Activated T-helper 1 cell treated with Interleukin-2 at 50 U/mL for 16 hours (primary cell): ENCODE measurements around the gene CD109.
"Not testable (repeated sequence)": the region's sequence is repeated elsewhere in the genome, so short reads cannot be mapped to it uniquely, and the experiment has no call there.

Experiments
- DNase-seq: peaks from one replicate; pipeline ENCODE4 v3.0.0-alpha.2; 2020; ENCODE audit warnings: low read depth

The CD109 gene

GRCh38 chr6:73688351-73688750 lies 7.7 kb upstream of the CD109 start:
- no peak for DNase-seq

DNA sequence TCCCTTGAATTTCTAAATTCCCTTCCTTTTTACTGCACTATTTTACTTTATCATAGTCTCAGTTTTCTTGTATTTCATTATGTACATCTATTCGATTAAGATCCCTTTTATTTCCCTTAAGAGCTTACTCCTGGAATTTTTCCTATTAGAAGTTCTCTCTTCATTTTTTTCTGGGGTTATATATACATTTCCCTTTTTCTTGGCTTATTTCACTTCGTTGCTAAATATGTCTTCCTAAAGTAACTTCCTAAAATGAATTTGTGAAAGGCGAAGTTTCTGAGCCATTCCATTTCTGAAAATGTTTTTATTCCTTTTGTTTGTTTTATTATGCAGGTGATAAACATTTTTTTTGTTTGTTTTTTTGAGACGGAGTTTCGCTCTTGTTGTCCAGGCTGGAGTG lies 5.9 kb upstream of the CD109 start:
- DNase-seq: no peak

DNA sequence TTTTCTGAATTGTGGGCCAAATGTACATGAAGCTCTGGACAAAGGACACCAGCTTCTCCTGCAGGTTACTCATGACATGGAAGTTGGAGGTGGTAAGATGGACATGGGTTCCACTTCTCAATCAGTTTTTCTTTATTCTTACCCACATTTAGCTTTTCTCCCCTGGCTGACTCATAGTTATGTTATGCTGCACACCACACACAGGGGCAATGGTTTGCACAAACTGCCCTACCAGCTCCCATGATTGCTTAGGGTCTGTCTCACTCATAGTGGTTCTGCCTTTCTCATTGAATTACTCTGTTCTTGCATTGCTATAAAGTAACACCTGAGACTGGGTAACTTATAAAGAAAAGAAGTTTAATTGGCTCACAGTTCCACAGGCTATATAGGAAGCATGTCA lies 4.5 kb upstream of the CD109 start:
- DNase-seq: no peak

- DNase-seq: no peak
Observed at GRCh38 chr6:73694711-73695411, 1.1 kb upstream of the CD109 start.

- no peak for DNase-seq
Observed at GRCh38 chr6:73696966-73697655, 1.1 kb downstream of the CD109 start.

- DNase-seq: no peak
Observed at GRCh38 chr6:73699676-73700459, 3.9 kb downstream of the CD109 start.

GRCh38 chr6:73702444-73702843 lies 6.4 kb downstream of the CD109 start:
- DNase-seq: no peak

DNA sequence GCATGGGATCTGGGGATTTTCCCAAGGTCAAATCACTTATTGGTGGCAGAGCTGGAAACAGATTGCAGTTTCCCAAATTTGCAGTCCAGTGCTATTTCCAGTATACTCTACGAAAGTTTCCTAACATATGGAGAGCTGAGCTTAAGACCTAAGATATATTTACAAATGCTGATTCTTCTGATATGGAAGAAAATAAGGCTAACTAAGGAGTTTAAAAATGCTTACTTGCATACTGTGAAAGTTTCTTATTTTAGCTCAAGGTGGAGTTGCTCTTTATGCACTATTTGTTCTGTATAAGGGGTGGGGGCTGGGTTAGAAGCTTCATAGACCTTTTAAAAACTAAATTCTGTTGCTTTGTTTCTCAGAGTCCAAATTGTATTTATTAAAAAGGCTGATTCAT lies 7.5 kb downstream of the CD109 start:
- DNase-seq: no peak

DNA sequence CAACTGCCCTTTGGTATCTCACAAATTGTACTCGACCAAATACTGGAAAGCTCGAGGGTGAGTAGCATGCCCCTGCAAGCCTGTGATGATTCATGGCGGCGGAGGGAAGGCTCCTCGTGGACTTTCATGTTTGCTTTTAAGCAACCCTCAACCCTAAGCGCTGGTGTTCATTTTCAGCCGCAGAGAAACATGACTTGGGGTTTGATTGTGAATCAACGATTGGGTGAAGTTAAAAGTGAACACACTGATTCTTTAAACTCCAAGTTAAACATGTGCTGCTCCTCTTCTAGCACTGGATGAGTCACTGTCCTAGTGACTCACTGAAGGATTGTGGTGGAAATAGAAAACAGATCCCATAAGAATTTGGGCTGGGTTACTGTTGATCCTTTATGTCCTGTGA lies 8.3 kb downstream of the CD109 start:
- no peak for DNase-seq

DNA sequence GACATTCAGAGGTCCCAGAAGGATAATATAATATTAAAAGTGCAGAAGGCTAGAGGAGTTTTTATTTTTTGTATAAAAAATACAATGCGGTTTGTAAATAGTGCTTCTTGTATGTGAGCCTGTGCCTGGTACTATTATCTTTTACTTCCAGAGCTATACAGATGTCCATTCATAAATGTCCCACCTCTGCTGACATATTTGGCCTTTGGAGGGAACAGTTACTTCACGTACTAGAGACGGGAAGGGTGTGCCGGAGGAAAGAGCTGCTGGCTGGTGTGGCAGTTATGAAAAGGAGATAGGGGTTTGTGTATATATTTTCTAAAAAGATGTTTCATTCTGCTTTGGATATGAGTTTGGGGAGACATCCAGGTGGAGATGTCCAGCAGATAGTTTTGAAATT lies 8.8 kb downstream of the CD109 start:
- no peak for DNase-seq

- DNase-seq: no peak
Observed at GRCh38 chr6:73706971-73707370, 11.0 kb downstream of the CD109 start.

DNA sequence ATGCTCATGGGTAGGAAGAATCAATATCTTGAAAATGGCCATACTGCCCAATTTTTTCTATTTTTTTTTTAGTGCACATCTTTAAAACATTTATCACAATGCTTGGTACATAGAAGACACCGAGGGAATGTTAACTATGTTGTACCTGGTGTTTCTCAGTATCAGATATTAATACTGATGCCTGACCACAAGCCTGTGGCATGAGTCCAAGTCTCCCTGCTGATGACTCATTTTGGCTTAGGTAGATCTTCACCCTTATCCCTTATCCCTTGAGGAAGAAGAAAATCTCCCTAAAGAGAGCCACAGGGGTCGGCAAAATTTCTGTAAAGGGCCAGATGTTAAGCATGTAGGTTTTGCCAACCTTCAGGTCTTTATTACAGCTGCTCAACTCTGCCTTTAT lies 14.5 kb downstream of the CD109 start:
- DNase-seq: no peak

DNA sequence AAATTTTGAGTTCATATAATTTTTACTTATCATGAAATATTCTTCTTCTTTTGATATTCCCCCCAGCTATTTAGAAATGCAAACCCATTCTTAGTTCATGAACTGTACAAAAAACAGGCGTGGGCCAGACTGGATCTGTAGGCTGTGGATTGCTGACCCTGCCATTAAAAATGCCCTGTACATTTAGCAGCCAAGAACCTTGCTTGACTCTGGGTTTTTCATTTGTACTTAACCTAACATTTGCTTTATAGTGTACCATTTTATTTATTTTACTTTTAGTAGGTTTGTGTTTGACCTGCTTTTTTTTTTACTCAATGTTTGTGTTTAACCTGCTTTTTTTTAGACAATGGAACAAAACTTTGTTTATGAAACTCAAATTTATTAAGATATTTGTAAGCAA lies 14.9 kb downstream of the CD109 start:
- DNase-seq: no peak

DNA sequence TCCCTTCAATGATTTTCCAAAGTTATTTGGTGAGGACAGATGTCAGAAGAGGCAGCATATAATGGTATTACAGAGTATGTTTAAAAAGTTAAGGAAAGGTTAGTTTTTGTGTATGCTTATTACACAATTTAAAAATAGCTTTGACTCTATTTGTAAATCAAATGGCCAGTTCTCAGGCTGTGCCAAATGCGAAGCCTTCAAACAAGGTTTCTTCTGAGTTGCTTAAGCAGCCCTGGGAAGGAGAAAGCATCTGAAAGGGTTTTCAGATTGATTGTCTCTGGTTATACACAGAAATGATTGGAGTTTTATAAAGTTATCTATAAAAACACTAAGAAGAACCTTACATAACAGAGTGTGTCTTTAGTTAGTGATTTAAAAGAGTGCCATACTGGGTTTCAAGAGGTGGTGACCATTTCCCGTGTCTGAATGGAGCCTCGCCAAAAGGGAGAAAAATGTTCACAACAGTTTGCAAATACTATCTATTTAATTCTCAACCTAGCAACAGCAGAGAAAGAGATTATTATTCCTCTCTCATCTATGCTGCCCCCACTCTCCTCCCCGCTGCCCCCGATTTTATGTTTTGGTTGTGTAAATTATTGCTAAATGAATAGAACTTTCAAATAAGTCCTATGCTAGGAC lies 16.7 kb downstream of the CD109 start:
- no peak for DNase-seq

GRCh38 chr6:73713426-73714147 lies 17.6 kb downstream of the CD109 start:
- DNase-seq: no peak

DNA sequence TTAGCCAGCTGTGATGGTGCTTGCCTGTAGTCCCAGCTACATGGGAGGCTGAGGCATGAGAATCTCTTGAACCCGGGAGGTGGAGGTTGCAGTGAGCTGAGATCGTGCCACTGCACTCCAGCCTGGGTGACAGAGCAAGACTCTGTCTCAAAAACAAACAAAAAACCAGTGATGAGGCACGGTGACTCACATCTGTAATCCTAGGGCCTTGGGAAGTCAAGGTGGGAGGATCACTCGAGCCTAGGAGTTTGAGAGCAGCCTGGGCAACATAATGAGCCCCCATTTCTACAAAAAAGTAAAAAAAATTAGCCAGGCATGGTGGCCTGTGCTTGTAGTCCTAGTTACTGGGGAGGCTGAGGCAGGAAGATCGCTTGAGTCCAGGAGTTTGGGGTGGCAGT lies 19.1 kb downstream of the CD109 start:
- not testable (repeated sequence) for DNase-seq

- DNase-seq: no peak
Observed at GRCh38 chr6:73719046-73719445, 23.0 kb downstream of the CD109 start.

DNA sequence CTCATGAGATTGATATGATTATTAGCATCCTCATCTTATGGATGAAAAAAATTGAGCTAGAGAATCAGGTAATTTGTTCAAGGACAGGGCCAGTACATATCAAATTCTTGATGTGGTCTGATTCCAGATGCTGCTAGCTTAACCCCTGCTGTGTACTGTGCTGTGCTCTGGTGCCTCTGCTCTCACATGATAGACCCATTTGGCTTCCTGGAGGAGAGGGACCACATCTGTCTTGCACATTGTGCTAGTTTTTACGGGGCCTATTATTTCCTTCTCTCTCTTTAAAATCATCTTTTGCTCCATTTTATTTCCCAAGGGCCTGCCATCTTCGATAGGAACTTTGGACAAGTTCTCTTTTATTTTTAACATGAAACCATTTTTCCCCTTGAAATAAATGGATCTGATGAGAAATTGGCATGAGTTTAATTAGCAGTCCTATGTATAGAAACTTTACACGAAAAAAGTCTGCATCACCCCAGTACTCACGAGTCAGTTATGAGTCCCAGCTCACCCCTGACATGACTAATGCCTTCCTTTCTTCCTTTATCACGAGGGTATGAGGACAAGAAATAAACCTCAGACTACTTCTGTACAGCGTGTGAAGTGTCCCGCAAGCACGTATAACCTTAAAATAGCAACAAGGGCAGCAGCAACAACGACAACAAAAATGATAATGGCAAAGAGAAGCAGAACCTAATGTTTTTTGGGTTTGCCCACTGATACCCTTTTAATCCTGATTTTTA lies 26.5 kb downstream of the CD109 start:
- DNase-seq: no peak

DNA sequence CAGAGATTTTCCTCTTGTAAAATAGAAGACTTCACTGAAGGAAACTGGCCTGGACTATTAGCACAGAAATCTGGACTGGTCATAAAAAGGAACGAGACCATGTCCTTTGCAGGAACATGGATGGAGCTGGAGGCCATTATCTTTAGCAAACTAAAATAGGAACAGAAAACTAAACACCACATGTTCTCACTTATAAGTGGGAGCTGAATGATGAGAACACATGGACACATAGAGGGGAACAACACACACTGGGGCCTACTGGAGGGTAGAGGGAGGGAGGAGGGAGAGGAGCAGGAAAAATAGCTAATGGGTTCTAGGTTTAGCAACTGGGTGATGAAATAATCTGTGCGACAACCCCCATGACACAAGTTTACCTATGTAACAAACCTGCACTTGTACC lies 27.5 kb downstream of the CD109 start:
- DNase-seq: not testable (repeated sequence)

DNA sequence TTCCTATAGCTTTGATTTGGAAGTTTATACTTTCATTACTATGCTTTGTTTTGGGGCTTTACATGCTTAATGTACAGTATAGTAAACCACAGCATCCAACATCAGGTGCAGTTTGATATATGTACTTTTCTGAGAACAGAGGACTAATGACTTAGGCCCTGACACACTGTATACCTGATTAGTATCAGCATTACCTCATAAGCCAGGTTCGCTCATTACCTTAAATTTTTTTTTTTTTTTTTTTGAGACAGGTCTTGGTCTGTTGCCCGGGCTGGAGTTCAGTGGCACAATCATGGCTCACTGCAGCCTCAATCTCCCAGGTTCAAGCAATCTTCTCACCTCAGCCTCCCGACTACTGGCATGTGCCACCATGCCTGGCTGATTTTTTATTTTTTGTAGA lies 28.4 kb downstream of the CD109 start:
- DNase-seq: no peak

GRCh38 chr6:73725192-73725591 lies 29.2 kb downstream of the CD109 start:
- not testable (repeated sequence) for DNase-seq
